SKM-1 treated with dmso at 0.1 percent for 144 hours (cell line): ENCODE measurements around the gene STKLD1.

Experiments used
- DNase-seq: peaks from one replicate; lab custom pipeline; 2025; ENCODE audit not compliant: unreplicated experiment; lab: John Stamatoyannopoulos, UW

Gene STKLD1

GRCh38 chr9:133405508-133406438 is 29.6 kb downstream of the STKLD1 start:
- DNase-seq, result no peak

- DNase-seq, result peak; percentile 59
These were observed 30.5 kb downstream of the STKLD1 start for GRCh38 chr9:133406480-133407307.

GRCh38 chr9:133408042-133408441 is 31.9 kb downstream of the STKLD1 start:
- no peak for DNase-seq

- no peak for DNase-seq
These were observed 39.0 kb downstream of the STKLD1 start for GRCh38 chr9:133415170-133415569.

GRCh38 chr9:133417541-133418461 is 41.6 kb downstream of the STKLD1 start, which contains the start of gene REXO4:
Gene REXO4 (minus strand): TSS chr9:133418010. CDS start chr9:133417844, 166 bp downstream.
- peak; percentile 82 for DNase-seq

GRCh38 chr9:133419005-133419404 is 42.8 kb downstream of the STKLD1 start:
- DNase-seq, result no peak

- DNase-seq, result no peak
These were observed 44.2 kb downstream of the STKLD1 start for GRCh38 chr9:133420392-133420827.

- DNase-seq, result no peak
These were observed 45.7 kb downstream of the STKLD1 start, which contains the start of gene ADAMTS13 for GRCh38 chr9:133421615-133422542. Gene ADAMTS13 (plus strand): TSS chr9:133422367. CDS start chr9:133422444, 77 bp downstream.

GRCh38 chr9:133423216-133423615 is 47.0 kb downstream of the STKLD1 start:
- DNase-seq, result no peak

GRCh38 chr9:133424187-133424586 is 48.0 kb downstream of the STKLD1 start:
- no peak for DNase-seq

GRCh38 chr9:133425049-133425632 is 49.0 kb downstream of the STKLD1 start:
- DNase-seq, result no peak

GRCh38 chr9:133426011-133426410 is 49.8 kb downstream of the STKLD1 start:
- DNase-seq, result no peak

- DNase-seq, result no peak
These were observed 51.6 kb downstream of the STKLD1 start for GRCh38 chr9:133427658-133428348.

- DNase-seq, result no peak
These were observed 52.5 kb downstream of the STKLD1 start for GRCh38 chr9:133428617-133429101.

- no peak for DNase-seq
These were observed 53.0 kb downstream of the STKLD1 start for GRCh38 chr9:133429214-133429613.

- no peak for DNase-seq
These were observed 53.5 kb downstream of the STKLD1 start for GRCh38 chr9:133429641-133430161.

- peak; percentile 31 for DNase-seq
These were observed 54.1 kb downstream of the STKLD1 start for GRCh38 chr9:133430244-133430643.

GRCh38 chr9:133433351-133433843 is 57.2 kb downstream of the STKLD1 start:
- no peak for DNase-seq
